HG03521 (cell line): Measurements from ENCODE around the gene FAM9A.

ENCODE experiments used
- ATAC-seq: cut with Tn5 transposase; IDR thresholded peaks from one replicate; pipeline ENCODE4 v1.9.1; 2021; ENCODE audit warnings: mild to moderate bottlenecking, moderate library complexity; ENCODE audit not compliant: unreplicated experiment

The FAM9A gene

DNA sequence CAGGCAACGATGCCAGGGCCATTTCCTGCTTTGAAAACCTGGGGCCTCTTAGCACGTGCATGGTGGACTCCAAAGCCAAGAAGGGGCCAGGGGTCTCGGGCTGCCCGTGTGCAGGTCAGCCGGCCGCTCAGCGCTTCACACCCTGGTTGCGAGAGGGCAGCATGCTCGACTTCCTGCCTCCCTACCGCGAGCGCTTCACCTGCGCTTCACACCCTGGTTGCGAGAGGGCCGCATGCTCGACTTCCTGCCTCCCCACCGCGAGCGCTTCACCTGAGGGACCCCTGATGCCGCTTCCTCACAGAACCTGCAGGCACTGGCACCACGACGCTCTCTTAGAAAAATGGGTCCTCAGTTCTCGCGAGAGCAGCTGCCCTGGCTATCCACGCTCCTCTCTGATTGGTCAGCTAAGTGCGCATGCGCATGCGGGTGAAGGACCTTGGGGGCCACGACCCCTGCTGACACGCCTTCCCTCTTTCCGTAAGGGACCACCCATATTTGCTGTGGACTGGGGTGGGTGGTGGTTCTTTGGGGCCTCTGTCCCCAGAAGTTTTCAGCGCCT is at the start of gene FAM9A:
FAM9A (minus strand) TSS at position 343 of the 559 bp plus-strand sequence. CDS start 1,212 bp downstream, outside the sequence.
- ATAC-seq, result no peak

DNA sequence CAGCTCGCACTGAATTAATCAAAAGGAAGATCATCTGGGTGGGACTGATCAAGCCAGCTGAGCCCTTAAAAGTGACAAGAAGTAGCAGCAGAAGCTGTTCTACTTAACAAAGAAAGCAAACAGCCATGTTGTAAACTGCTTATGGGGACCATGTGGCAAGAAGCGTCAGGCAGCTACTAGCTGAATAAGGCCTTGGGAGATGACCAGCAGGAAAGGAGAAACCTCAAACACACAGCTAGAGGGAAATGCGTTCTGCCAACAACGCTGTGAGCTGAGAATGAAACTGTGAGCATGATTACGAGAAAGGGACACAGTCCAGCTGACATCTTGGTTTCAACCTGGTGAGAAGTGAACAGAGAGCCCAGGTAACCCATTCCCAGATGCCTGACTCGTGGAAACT is 49.3 kb upstream of the FAM9A start:
- ATAC-seq, result no peak

DNA sequence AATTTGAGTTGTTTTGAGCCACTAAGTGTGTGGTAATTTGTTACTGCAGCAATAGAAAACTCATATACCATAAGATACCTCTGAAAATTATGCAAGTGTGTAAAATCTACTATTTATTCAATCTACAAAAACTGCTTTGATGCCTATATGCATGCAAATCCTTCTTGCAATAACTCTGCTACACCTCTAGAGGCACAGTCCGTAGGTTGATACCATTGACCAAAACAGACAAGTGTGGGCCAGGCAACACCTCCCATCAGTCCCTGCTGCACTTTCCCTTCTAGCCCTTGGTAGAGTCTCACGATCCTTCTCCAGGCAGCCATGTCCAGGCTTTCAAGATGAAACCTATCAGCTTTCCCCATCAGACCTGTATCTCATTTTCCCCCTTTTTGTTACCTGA is 48.8 kb upstream of the FAM9A start:
- ATAC-seq, result no peak

DNA sequence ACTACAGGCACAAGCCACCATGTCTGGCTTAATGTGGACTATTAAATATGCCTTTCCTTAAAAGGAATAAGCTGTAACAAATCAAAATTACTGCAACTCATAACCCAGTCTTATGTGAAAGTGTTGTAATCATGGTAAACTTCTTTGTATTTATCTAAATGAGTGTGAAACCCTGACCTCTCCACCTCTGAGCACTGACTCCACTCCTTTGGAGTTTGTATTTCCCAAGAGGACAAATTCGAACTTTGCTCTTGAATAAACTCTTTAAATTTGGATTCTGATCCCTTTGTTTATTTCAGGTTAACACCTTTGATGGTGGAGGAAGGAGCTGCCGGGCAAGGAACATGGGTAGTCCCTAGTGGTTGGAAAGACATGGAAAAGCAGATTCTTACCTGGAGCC is 48.3 kb upstream of the FAM9A start:
- no peak for ATAC-seq

DNA sequence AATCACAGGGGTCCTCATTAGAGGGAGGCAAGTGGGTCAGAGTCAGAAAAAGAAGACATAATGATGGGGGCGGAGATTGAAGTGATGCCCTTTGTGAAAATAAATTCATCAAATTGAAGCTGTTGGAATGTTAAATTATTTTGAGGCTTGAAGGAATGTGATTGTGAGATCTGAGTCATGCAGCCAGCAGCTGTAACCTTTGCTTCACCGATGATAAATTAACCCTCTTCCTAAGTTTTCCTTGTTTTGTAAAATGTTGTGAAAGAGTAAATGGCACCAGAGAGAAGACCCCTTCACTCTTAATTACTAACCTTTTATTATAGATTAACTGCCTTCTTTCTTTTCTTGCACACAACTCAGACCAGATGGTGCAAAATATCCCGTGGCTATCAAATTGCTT is 47.7 kb upstream of the FAM9A start:
- ATAC-seq, result no peak

DNA sequence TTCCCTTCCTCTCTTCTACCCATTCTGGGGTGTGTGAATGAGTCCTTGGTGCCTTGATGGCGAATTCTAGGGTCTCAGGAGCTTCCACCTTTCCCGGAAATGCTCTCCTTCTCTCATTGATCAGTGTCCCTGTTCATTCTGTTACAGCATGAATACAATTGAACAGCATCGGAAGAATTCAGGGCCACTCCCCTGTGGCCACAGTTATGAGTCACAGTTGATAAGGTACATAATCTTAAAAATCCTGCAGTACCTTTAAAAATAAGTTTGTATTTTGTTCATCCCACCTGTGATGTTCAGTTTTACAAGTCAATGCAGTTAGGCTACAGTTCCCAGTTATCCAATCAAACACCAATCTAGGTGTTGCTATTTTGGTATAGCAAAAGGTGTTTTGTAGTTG is 47.3 kb upstream of the FAM9A start:
- ATAC-seq, result no peak

DNA sequence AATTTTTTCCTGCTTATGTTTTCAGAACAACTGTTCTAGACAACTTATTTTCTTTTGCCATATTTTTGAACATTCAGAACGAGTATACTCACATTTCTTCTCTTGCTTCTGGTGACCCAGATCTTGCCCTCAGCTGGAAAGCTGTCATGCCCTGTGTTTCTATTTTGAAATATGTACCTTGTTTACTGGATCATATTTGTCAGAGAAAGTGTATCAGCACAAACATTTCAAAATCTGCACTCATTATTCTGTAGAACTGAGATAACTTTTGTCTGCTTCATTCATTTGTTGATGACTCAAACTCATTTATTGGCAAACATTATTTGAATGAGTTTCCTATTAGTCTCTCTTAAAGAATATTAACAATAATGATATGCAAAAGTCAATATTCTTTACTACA is 46.2 kb upstream of the FAM9A start:
- ATAC-seq, result no peak

DNA sequence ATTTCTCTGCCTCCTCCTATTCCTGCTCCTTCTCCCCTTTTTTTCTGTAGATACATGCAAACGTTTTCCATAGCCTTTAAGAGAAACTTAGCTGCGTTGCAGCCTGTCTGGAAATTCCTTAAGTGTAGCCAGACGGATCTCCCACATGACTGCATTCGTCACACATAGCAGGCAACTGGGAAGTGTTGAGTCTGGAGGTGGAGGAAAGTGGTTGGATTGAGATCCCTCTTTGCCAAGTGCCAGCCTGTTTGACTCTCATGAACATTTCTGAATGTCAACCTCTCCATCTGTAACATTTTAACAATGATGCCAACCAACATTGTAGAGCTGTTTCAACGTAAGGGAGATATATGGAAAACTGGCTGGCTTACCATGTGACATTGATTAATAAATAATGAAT is 45.1 kb upstream of the FAM9A start:
- no peak for ATAC-seq

DNA sequence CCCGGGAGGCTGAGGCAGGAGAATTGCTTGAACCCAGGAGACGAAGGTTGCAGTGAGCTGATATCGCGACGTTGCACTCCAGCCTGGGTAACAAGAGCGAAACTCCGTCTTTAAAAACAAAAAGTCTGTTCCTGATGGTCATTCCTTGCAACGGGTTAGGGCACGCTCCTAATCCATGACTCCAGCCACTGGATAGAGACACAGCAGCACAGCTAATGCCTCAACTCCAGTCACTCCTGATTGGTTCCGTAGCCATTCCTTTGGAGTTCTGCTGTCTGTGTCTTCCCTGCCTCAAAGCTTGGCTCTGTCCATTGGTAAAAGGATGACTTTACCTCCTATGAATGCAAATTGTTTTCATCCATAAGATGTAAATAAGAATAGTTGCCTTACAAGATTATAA is 44.3 kb upstream of the FAM9A start:
- no peak for ATAC-seq

DNA sequence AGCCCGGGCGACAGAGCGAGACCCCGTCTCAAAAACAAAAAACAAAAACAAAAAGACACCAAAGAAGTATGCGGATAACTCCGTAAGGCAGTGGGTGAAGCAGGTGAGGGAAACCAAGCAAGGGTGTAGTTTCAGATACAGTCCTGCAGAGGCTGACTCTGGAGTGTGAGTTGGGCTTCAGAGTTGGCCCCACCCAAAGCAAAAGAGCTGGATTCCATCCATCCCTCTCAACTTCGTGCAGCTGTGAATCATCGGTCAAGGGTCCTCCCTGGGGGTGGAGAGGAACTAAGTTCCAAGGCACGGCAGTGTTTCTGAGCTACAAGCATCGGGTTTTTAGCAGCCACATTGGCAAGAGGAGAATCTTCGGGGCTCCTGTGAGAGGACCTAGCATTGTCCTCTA is 43.9 kb upstream of the FAM9A start:
- ATAC-seq, result no peak

DNA sequence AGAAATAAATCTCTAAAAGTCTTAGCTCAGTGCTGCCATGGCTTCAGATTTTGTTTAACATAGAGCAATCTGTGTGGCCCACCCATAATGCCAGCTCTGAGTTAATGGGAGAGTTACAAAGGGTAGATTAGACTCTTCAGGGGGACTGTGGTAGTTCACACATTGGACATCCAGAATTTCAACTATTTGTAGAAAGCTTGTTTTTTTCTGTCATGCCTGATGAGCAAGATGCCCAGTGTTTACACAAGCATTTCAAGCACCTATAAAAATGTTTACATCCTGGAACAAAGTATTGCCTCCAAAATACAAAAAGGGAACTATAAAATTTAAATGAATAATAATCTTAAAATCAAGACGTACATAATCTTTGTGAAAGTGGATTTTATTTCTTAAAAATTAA is 43.0 kb upstream of the FAM9A start:
- no peak for ATAC-seq

DNA sequence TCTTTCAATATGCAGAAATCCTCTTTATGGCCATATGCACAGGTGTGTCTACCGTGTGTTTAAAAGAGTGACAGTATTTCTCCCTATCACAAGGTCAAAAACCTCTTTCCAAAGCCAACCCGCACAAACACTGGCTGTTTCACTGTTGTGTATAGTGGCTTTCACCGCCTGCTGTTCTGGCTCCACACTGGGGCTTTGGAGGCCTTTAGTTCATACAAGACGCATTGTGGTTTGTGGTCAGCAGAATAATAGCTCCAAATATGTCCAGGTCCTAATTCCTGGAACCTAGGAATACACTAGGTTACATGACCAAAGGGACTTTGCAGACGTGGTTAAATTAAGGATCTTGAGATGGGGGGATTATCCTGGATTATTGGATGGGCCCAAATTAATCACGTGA is 40.7 kb upstream of the FAM9A start:
- ATAC-seq, result no peak

DNA sequence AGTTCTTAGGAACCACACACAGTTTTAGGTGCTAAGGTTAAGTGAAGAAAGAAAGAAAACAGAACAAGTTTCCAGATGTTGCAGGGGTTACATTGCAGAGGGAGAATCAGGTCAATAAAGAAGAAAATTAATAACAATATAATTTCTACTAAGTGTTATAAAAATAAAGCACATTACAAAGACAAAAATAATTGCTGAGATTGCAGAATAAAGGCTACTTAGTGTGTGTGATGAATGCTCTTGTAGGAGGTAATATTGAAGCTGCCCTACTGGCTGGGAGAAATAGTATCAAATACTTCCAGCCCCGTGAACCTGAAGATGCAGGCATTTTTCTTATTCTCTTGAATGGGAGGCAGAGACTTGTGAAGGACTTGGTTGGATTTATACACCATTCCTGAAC is 33.2 kb upstream of the FAM9A start:
- ATAC-seq, result no peak

DNA sequence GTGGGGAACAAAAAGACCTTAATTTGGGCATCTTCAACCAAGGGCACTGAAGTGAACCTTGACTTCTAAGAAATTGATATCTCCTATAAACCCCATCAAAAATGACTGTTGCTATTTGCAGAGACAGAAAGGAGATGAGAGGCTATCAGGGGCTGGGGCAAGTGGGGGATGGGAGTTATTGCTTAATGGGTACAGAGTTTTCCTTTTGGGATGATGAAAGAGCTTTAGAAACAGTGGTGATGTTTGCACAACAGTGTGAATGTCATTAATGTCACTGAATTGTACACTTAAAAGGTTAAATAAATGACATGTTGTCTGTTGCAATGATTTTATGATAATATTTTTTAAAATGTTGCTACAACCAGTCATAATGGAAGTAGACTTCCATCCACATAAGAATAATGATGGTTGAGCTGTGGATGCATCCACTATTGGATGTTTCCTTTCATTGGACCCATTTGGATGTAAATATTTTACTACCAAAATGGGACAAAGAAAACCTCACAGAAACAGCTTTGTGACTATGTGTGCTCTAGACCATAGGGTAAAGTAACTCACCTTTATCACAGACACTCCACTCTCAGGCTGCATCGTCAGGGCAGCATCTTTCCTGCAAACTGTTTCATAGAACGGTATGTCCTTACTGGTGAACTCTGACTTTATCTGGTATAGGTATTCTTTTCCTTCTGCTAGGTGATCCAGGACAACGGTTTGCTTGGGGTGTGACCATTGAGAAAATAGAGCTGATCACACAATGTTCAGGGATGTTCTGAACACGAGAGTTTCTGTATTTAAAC is 31.6 kb upstream of the FAM9A start:
- ATAC-seq, result no peak

DNA sequence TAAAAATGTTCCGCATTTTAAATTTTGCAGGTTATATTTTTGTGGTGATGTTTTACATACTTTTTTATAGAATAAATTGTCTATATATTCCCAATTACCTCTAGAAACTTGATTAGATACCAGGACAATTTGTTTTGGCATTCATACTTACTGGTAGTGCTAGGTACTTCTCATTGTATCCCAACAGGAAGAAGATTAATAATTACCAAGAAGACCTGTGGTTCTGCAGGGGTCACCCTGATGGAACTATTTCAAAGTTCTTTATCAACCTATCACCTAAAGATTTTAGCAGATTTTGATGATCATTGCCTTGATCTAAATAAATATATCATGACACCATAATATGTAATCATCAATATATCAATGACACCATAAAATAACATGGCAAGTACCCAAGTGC is 22.5 kb upstream of the FAM9A start:
- no peak for ATAC-seq

DNA sequence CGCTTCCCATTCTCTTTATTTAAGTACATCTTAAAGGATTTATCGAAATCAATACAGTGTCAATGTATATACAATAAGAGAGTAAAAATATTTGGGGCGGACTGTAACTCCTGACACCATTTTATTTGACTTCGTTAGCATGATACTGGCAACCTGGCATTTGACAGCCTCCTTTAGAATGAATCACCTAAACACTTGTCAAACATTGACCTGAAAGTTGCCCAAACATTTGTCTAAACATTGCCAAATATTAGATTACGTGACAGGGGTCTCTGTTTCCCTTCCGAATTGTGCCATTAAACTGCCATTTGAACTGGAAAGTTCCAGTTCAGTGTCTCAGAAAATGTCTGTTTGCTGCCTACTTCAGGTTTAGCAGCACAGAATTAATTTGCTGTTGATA is 20.8 kb upstream of the FAM9A start:
- ATAC-seq, result no peak

DNA sequence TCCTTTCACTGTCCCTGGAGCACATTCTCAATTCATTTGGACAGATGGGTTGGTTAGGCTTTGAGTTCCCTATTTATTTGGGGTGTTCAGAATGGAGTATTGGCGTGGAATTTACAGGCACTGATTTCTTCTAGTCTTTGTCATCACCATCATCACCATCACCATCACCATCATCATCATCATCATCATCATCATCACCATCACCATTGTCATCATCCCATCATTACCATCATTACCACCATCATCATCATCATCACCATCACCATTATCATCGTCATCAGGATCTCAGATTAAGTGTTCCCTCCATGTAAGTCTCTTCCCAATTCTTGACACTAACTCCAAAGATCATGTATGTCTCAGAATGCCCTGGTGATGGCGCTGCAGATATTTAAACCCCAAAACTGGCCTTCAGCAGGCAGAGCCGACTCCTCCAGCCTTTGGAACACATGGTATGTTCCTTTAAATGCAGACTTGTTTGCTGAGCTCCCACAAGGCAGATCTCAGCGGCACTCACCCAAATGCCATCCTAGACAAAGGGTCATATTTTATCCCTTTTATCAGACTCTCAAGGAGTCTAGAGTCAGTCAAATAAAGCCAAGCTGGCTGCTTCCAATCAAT is 19.8 kb upstream of the FAM9A start:
- ATAC-seq, result no peak

DNA sequence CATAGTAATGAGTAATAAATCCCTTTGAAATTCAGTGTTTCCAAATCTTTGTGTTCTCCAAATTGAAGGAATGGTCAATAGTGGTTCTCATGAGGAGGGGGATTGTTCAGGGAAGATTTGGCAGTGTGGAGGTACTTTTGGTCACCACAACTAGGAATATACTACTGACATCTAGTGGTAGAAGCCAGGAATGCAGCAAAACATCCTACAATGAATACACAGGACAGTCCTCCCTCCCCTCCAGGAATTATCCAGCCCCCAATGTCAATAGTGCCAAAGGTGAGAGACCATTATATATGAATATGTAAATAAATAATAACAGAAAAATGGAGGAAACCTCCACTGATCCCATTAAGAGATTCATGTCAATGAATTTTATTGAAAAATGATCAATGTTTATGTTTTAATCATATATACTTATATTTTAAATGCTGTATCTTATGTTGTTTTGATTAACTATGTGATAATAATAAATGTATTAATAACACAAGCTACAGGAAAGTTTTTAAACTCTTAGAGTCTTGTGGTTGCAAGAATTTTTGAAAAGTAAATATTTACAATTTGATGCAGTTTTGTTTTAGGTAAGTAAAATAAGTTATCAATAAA is 14.4 kb upstream of the FAM9A start:
- ATAC-seq, result no peak

DNA sequence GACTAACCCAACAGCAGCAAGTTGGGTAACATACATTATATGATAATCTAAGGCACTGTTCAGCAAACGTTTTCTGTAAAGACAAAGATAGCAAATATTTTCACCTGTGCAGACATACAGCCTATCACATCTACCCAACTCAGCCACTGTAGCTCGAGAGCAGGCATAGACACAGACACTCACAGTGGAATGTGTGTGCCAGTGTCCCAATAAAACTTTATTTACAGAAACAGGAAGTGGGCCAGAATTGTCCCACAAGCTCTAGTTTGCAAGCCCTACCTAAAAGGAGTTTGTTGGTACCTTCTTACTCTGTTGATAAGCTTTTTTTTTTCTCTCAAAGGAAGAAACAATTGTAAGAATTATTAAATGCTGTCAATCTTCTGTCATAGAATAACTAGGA is 11.9 kb upstream of the FAM9A start:
- ATAC-seq, result no peak

DNA sequence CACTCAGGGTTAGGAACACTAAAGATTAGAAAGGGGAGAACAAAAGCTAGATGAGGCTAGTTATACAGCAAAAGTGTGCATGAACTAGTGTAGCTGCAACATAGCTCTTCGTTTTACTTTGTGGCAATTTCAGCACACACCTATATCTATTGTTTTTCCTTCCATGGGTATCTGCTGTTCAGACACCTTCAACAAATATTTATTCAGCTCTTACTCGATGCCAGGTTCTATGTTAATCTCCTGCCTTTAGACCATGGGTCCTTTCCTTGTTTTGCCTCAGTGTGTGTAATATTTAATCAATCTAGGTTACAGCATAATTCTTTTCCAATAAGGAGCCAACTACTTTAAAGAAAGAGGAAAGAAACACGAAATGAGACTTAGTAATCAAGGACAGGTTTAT is 10.4 kb upstream of the FAM9A start:
- ATAC-seq, result no peak

DNA sequence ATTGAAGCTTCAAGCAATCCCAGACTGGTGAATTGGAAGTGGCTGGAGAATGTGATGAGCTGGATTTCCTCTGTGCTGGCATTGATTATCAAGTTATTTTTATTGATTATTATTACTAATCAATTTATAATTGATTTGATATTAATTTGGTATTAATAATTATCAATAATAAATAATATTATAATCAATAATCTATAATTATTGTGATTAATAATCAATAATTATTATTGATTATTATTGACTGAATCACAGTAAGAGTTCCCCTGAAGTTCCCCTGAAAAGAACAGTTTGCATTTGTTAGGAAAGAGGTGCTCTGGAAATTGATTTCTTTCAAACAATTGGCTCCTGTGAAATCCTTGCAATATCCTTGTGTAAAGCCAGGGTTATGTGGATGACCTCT is 7.5 kb upstream of the FAM9A start:
- ATAC-seq, result no peak

DNA sequence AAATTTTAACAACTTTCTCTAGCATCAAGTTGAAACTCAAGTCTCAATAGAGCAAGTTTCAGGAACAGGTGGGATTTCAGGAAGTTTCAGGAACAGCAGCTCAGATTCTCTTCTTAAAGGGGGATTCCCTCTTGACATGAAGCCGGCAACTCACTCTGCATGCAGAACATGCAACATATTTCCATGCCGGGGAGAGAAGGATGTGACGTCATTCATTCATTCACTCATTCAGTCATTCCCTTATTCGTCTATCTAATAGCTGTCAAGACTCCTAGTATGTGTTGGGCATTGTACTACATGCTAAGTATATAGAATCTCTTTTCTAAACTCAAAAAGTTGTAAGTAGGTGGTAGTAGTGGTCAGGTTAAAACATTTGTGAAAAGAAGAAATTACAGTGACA is 4.8 kb upstream of the FAM9A start:
- ATAC-seq, result no peak
